Stimulated activated CD4-positive, alpha-beta T cell treated with anti-CD3 and anti-CD28 coated beads, Interleukin-15, amount 100 ng/mL, for 48 hours (primary cell): Measurements from ENCODE around the gene CDC27.
"Not testable (repeated sequence)": the region's sequence is repeated elsewhere in the genome, so short reads cannot be mapped to it uniquely, and the experiment has no call there.

ENCODE experiments used
- DNase-seq, 2 donors: peaks; one replicate each; pipeline ENCODE4 v3.0.0-alpha.2; 2020; ENCODE audit warnings: low read depth in 2 of 2

CDC27 gene

DNA sequence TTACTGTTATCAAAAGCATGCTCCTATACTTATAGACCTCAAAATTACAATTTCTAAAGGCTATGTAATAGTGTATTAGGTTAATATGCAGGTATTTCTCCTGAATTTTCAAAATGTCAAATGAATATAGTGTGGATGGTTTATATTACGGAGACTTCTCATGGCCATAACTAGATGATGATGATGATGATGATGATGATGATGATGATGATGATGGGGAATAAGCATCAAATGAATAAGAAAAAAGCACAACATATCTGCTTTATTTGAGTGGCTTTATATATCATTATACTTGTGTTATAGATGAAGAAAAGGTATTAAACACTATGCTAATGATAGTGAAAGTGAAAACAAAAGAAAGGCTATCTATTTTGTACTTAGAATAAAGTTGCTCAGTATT lies 53.9 kb downstream of the CDC27 start:
- no peak for DNase-seq

DNA sequence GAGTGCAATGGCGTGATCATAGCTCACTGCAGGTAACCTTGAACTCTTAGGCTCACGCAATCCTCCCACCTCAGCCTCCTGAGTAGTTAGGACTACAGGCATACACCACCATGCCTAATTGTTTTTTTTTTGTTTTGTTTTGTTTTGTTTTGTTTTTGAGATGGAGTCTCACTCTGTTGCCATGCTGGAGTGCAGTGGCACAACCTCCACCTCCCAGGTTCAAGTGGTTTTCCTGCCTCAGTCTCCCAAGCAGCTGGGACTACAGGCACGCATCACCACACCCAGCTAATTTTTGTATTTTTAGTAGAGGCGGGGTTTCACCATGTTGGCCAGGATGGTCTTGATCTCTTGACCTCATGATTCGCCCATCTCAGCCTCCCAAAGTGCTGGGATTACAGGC lies 54.7 kb downstream of the CDC27 start:
- not testable (repeated sequence) for DNase-seq

DNA sequence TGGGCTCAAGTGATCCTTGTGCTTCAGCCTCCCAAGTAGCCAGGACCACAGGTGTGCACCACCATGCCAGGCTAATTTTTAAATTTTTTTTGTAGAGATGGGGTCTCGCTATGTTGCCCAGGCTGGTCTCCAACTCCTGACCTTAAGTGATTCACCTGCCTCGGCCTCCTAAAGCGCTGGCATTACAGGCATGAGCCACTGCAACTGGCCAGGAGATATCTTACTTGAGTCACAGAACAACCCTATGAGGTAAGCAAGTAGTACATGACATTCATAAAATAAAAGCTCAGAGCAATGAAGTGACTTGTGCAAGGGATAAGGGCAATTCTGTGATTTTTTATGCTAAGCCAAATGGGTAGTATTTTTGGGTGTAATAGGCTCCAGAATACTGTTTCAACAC lies 57.3 kb downstream of the CDC27 start:
- no peak for DNase-seq

DNA sequence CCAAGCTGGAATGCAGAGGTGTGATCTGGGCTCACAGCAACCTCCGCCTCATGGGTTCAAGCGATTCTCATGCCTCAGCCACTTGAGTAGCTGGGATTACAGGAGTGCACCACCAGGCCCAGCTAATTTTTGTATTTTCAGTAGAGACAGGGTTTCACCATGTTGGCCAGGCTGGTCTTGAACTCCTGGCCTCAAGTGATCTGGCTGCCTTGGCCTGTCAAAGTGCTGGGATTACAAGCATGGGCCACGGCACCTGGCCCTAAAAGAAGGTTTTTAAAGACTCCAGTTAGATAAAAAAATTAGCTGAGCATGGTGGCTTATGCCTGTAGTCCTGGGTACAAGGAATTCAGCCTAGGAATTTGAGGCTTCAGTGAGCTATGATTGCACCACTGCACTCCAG lies 62.3 kb downstream of the CDC27 start:
- not testable (repeated sequence) for DNase-seq

DNA sequence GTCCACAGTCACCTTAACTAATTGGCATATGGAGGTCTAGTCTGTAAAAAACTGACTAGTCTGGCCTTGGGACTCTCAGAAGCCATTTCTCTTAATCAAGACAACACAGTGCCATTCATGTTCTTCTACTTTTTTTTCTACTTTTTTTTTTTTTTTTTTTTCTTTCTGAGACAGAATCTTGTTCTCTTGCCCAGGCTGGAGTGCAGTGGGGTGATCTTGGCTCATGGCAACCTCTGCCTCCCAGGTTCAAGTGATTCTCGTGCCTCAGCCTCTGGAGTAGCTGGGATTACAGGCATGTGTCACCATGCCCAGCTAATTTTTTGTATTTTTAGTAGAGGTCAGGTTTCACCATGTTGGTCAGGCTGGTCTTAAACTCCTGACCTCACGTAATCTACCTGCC lies 65.8 kb downstream of the CDC27 start:
- not testable (repeated sequence) for DNase-seq

DNA sequence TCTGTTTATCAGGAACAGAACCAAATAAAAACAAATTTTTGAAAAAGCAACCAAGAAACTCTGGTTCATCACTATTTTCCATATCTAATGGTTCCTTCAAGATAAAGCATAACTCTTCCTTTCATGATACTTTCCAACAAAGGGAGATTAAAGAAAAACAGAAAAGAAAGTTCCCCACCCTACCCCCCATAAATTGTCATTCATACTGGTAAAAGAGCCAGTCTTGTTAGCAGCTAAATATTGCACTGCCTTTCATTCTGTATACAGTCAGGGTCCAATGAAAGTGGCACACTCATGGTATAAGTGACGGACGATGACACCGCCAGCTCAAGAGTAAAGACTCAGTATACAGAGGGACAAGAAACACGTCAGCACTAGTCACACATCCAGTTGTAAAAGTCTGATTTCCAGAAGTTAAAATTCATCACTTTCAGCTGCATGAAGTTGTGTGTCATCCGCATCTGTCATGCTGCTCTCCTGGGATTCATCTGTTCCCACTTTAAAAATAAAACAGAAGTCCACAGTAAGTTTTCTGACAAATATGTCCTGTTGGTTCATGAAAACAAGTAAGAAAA lies 68.5 kb downstream of the CDC27 start:
- DNase-seq = no peak

DNA sequence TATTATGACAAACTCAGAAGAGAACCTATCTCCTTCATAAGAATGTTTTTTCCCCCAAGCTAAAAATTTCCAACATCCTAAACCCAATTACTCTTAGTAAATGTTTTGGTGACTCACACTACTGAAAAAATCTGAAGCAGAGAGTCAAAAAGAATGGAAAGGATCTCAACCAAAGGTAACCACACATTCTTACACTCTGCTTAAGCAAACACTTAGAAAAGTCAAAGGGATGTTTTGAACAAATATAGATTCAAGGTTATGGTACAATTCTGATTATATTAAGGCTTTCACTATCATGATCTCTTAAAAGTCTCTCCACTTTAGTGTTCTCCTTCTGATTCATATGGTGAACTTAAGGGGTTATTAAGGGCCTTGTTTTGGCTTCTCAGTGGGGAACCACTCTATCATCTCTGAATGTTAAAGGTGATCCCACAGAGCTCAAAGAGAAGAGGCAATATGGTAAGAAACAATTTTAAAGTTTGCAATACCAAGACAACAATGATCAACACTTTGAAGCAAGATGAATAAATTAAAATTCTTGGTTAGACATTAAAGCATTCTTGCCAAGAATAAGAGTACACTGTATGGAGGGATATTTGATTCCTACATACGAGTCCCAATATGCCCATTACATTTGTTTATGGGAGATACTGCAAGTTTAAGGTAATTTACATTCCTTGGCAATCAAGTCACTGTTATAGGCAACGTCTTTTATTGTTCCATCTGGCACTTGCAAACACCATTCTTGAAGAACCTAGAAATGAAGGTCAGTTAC lies 69.2 kb downstream of the CDC27 start:
- no peak for DNase-seq

DNA sequence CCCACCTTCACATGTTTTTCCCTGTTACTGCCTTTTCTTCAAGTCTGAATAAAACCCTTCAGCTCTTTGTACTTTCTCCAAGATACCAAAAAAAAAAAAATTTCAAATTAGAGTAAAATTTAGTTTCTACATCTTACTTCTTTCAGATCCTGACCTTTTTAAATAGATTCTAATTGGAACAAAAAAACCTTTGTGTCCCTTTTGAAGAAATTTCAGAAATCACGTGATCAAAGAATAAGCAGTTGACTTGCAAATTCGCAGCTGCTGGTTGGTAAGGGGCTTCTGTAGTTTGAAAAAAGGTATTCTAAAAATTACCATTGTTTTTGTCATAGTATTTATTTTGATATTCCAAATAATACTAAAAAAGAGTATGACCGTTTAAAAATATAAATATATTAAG lies 71.7 kb downstream of the CDC27 start:
- DNase-seq = no peak

DNA sequence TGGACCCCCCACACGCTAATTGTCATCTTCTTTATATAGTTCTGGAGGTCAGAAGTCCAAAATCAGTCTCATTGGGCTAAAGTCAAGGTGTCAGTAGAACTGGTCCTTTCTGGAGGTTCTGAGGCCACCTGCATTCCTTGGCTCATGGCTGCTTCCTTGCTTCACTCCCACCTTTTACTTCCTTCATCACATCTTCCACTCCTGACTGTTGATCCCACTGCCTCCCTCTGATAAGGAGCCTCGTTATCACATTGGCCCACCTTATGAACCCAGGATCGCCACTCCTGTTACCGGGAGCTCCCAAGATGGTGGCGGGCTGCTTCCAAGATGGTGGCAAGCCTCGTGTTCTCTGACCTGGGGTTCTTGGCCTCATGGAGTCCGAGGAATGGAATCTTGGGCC lies 83.0 kb downstream of the CDC27 start:
- no peak for DNase-seq

DNA sequence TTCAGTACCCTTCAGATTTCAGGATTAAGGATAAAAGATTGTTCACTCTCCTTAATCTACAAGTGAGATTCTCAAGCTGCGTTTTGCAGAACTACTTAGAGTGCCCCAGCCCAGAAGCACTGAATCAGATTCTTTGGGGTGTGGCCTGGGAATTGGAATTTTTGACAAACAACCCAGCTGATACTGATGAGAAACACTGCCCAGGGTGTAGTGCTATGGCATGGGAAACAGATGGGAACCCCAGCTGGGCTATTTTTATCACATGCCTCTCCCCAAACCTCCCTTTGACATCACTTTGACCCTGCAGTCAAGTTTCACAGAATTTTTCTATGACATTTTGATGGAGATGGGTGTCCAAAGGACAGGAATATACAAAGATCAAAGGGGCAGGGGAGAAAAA lies 83.8 kb downstream of the CDC27 start:
- DNase-seq = not testable (repeated sequence)

DNA sequence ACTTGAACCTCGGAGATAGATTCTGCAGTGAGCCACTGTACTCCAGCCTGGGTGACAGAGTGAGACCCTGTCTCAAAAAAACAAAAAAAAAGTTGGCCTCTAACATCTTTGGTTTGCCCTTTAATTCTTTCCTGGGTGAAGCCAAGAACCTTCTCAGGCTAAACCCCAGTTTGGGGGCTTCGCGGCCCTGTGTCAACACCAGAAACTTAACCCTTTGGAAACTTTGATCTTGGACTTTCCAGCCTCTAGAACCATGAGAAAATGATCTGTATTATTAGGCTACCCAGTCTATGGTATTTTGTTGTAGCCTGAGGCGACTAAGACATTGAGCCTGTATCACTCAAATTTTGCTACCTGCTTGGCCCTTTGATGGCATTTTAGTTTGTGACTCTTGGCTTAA lies 86.2 kb downstream of the CDC27 start:
- DNase-seq = no peak

DNA sequence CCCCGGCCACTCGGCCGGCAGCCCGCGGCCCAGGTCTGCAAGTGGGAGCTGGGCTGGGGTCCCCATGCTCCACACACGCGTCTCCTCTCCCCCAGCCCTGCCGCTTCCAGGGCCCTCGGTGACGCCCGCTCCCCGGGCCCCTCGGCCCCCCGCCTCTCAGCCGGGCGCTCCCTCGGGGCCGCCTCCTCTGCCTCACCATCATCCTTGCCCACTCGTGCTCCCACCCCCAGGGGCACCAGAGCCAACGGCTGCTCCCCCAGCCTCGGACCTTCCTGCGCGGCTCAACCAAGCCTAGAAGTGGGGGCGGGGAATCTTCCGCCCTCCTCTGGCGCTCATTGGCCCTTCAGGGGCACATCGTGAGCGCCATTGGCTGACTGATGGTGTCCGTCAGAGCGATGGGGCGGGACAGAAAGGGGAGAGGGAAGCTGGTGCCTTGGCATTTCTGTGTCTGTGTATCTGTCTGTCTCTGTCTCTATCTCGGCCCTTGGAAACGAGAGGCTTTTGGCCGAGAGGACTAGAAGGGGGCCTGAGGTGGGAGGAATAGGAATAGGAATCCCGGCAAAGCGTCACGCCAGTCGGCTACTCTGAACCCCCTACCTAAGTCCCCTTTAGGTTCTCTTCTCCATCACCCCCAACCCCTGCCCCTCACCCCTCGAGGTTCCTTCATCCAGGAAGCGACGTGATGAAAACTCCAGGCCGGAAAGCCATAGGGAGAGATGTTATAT lies 88.9 kb downstream of the CDC27 start:
- peak; percentile 79 to 93 for DNase-seq

DNA sequence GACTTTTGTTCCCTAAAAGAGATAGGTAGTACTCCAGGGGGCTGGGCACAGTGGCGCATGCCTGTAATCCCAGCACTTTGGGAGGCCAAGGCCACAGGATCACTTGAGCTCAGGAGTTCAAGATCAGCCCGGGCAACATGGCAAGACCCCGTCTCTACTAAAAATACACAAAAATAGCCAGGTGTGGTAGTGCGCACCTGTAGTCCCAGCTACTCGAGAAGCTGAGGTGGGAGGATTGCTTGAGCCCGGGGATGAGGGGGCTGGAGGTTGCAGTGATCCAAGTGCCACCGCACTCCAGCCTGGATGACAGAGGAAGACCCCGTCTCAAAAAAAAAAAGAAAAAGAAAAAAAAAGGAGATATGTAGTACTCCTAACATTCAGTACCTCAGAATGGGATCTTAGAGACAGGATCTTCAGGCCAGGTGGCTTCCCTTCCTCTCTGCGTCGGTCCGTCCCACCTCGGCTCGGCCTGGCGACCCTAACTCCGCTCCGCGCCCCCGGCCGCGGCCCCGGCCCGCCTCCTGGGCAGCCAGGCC lies 89.6 kb downstream of the CDC27 start:
- no peak for DNase-seq

DNA sequence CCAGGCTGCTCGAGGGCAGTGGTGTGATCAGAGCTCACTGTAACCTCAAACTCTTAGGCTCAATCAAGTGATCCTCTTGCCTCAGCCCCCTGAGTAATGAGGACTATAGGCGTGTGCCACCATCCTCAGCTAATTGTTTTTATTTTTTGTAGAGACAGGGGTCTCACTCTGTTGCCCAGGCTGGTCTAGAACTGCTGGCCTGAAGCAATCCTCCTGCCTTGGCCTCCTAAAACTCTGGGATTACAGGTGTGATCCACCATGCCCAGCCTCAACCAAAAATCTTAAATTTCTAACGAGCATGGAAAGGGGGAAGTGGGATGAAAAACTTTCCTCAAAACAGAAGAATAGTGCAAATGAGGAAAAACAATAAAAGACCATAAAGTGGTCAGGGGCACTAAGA lies 92.8 kb downstream of the CDC27 start:
- DNase-seq = no peak

DNA sequence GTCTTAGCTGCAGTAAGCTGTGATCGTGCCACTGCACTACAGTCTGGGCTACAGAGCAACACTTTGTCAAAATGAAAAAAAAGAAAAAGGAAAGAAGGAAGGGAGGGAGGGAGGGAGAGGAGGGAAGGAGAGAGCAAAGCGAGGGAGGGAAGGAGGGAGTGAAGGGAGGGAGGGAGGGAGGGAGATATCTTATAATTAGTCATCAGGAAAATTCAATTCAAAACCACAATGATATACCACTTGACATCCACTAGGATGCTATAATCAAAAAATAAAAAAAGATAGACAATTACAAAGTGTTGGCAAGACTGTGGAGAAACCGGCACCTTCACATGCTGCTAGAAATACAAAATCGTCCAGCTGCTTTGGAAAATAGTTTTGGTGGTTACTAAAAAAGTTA lies 93.8 kb downstream of the CDC27 start:
- no peak for DNase-seq

DNA sequence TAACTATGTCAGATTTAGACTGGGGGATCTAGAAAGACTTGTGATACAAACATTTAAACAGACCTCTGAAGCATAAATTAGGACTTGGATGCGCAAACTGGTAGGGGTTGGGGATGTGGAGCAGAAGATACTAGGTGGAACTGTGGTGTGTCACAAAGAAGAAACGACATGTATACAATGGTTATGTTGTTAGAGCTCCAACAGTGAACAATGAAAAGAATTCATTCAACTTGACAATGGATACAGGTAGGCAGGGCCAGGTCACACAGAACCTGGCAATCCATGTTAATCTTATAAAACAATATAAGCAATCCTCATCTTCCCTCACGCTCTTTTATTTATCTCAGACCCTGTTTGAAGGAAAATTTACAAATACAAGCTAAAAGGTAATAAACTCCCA lies 102.0 kb downstream of the CDC27 start:
- no peak for DNase-seq

DNA sequence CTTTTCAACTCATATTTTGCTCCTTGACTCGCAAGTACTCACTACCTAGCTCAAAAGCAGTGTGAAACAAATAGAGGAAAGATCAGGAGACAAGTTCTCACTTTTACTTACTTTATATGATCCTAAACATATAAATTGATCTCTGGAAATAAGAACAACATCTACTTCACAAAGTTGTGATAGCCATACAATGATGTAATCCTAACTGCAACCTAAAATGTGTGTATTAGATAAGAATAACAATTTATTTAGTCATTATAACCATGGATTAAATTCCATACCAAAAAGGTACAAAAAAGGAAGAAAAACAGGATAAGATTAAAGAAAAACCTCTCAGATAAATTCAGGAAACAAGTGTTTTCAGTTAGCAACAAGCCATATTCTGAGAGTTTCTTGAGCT lies 103.4 kb downstream of the CDC27 start:
- DNase-seq = no peak

DNA sequence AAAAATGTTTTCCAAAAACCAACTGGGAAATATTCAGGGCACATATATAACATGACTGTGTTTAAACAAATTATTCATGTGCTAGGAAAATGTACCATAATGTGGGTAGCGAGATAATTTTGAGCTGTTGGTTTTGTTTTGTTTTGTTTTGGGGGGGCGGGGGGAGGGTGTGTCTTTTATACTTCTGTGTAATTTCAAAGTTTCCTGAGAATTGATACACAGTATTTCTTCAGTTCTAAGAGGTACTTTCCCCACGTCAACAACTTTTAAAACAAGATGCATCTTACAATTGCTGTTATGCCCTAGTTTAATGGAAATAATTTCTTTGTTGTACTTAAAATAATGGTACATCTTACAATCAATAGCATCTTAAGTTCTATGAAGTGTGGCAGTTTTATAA lies 110.3 kb downstream of the CDC27 start:
- DNase-seq = no peak

DNA sequence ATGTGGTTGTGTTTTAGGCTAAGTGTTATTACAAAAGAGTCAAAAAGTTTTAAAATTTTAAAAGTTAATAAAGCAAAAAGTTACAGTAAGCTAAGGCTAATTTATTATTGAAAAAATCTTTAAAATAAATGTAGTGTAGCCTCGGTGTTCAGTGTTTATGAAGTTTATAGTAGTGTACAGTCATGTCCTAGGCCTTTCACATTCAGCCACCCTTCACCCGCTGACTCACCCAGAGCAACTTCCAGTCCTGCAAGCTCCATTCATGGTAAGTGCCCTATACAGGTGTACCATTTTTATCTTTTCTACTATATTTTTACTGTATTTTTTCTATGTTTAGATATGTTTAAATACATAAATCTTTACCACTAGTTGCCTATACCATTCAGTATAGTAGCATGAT lies 111.5 kb downstream of the CDC27 start:
- DNase-seq = no peak

DNA sequence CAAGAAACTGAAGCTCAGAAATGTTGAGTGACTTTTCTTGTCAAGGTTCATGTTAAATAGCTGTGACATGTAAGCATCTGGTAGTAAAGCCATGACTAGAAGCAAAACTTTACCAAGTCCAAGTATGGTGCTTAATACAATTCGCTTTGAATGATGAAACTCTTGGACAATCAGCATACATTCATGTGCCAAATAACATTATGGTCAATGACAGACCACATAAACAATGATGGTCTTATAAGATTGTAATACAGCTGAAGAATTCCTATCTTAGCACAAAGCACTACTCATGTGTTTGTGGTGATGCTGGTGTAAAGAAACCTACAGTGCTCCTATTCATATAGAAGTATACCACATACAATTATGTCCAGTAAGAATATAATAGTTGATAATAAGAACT lies 112.9 kb downstream of the CDC27 start:
- DNase-seq = no peak

DNA sequence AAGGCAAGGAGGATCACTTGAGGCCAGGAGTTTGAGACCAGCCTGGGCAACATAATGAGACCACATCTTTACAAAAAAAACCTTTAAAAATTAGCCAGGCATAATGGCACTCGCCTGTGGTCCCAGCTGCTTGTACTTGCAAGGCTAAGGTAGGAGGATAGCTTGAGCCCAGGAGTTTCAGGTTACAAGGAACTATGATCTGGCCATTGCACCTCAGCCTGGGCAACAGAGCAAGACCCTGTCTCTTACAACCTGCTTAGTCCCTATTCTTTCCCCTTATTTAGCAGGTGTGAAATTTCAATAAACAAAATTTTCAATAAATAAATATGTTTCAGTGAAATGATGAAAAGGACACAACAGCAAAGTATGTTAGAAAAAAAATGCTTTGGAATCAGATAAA lies 114.7 kb downstream of the CDC27 start:
- not testable (repeated sequence) for DNase-seq

DNA sequence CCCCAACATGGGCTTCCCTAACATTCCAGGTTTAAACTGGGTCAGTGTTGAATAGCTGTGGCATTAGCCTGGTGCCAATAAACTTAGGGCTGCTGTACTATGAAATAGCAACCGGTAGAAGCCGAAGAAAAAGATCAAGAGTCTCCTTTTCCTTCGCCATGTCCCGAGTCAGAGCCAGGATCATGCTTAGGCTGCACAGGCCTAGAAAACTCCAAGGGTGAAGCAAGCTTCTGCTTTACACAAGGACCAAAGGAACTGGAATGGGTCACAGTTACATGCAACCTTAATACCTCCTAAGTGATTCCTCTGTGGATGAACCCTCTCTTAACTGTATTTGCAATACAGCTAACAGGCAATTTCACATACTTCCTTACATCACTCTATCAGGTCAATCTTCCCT lies 115.5 kb downstream of the CDC27 start:
- not testable (repeated sequence) for DNase-seq

DNA sequence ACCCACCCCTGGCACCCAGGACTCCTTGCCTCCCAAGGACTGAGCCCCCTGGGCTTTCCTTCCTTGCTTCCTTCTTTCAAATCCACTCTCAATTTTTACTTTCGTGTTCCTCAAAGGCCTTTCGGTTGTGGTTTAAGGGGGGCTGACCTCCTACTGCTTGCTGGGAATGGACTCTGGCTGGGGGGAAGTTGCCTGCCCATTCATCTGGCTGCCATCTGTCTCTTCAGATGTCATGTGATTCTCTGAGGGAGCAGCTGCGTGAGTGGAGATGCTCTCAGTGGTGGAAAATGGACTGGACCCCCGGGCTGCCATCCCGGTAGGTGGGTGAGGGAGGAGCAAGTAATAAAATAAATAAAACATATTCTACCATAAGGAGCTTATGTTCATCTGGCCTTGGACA lies 116.2 kb downstream of the CDC27 start:
- no peak for DNase-seq
